Neural cell (in vitro differentiated cells): ENCODE data around the gene CHRNA4. TPM values are rescaled to one million over a fixed set of nuclear protein-coding genes. Genes with fewer than 3 reads are reported as not detected.

Source experiments
- H2AFZ ChIP-seq: fragments of 200-600, 300-800 bp; sonication (generic), shearing (Covaris generic); 2 replicates; pipeline ENCODE4 v1.6.0; 2014; ENCODE audit warnings: low read depth, mild to moderate bottlenecking, antibody characterized with exemption, low read length, moderate library complexity
- H3F3A ChIP-seq: fragments of 200-600 bp; shearing (Covaris generic); 2 replicates; pipeline ENCODE4 v1.6.1; 2016; ENCODE audit warnings: mild to moderate bottlenecking, moderate library complexity, mixed read lengths, antibody characterized with exemption, low read length; ENCODE audit not compliant: insufficient read depth, poor library complexity, severe bottlenecking
- H3K27ac ChIP-seq: fragments of 200-600, 300-800 bp; sonication (generic), shearing (Covaris generic); 2 replicates; pipeline ENCODE4 v1.5.1; 2014; ENCODE audit warnings: mild to moderate bottlenecking, low read length, moderate library complexity
- H3K27me3 ChIP-seq: fragments of 300-800, 200-600 bp; sonication (generic), shearing (Covaris generic); 2 replicates; pipeline ENCODE4 v1.6.0; 2014; ENCODE audit warnings: mild to moderate bottlenecking, low read depth, low read length, moderate library complexity; ENCODE audit not compliant: insufficient read depth
- H3K36me3 ChIP-seq: fragments of 300-800, 200-600 bp; sonication (generic), shearing (Covaris generic); 2 replicates; pipeline ENCODE4 v1.5.1; 2014; ENCODE audit warnings: mild to moderate bottlenecking, antibody characterized with exemption, low read length, moderate library complexity; ENCODE audit not compliant: insufficient read depth
- H3K4me2 ChIP-seq: fragments of 300-800, 200-600 bp; sonication (generic), shearing (Covaris generic); 2 replicates; pipeline ENCODE4 v1.6.0; 2014; ENCODE audit warnings: mild to moderate bottlenecking, low read length
- H3K4me3 ChIP-seq: fragments of 300-800, 200-600 bp; sonication (generic), shearing (Covaris generic); 2 replicates; pipeline ENCODE4 v1.5.1; 2014; ENCODE audit warnings: mild to moderate bottlenecking, low read length, moderate library complexity
- H3K79me2 ChIP-seq: fragments of 200-600 bp; shearing (Covaris generic); replicated peaks from 2 replicates; pipeline ENCODE4 v1.6.0; 2014; ENCODE audit warnings: mild to moderate bottlenecking, low read length, moderate library complexity; ENCODE audit not compliant: insufficient read depth
- H3K9ac ChIP-seq: fragments of 300-800, 200-600 bp; sonication (generic), shearing (Covaris generic); 2 replicates; pipeline ENCODE4 v1.6.1; 2016; ENCODE audit warnings: mild to moderate bottlenecking, low read length, mixed read lengths
- H3K9me2 ChIP-seq: fragments of 200-600 bp; shearing (Covaris generic); 2 replicates; pipeline ENCODE4 v1.6.1; 2016; ENCODE audit warnings: mild to moderate bottlenecking, low read length, mixed read lengths; ENCODE audit not compliant: insufficient read depth
- H3K9me3 ChIP-seq: fragments of 200-600, 300-800 bp; sonication (generic), shearing (Covaris generic); 2 replicates; pipeline ENCODE4 v1.6.1; 2016; ENCODE audit warnings: mild to moderate bottlenecking, mixed run types, low read length, moderate library complexity, mixed read lengths
- H4K20me1 ChIP-seq: fragments of 200-600 bp; shearing (Covaris generic); 2 replicates; pipeline ENCODE4 v1.6.1; 2016; ENCODE audit warnings: mild to moderate bottlenecking, mixed run types; ENCODE audit not compliant: insufficient read depth
- CTCF ChIP-seq: fragments of 450-650 bp; IDR thresholded peaks from 2 replicates; pipeline ENCODE4 v1.5.1; 2014; ENCODE audit warnings: antibody characterized with exemption, mild to moderate bottlenecking, moderate library complexity; ENCODE audit not compliant: poor library complexity, severe bottlenecking
- EP300 ChIP-seq: fragments of 450-650 bp; conservative IDR thresholded peaks from 2 replicates; pipeline ENCODE4 v1.6.1; 2014; ENCODE audit warnings: antibody characterized with exemption, mild to moderate bottlenecking, moderate library complexity; ENCODE audit not compliant: poor library complexity, severe bottlenecking
- EZH2 ChIP-seq: fragments of 200-600, 300-800 bp; shearing (Covaris generic), sonication (generic); IDR thresholded peaks from 2 replicates; pipeline ENCODE4 v1.6.1; 2014; ENCODE audit warnings: antibody characterized with exemption, low read length, borderline replicate concordance, mild to moderate bottlenecking; ENCODE audit not compliant: insufficient read depth, poor library complexity, severe bottlenecking
- MXI1 ChIP-seq: fragments of 450-650 bp; conservative IDR thresholded peaks from 2 replicates; pipeline ENCODE4 v1.6.1; 2014; ENCODE audit warnings: antibody characterized with exemption, mild to moderate bottlenecking; ENCODE audit not compliant: poor library complexity, severe bottlenecking
- POLR2AphosphoS5 ChIP-seq: IDR thresholded peaks from 2 replicates; pipeline ENCODE4 v1.6.1; 2012
- RAD21 ChIP-seq: fragments of 450-650 bp; conservative IDR thresholded peaks from 2 replicates; pipeline ENCODE4 v1.6.1; 2014; ENCODE audit warnings: antibody characterized with exemption, mild to moderate bottlenecking, moderate library complexity
- SMC3 ChIP-seq: fragments of 450-650 bp; conservative IDR thresholded peaks from 2 replicates; pipeline ENCODE4 v1.6.1; 2014; ENCODE audit warnings: antibody characterized with exemption, mild to moderate bottlenecking, moderate library complexity; ENCODE audit not compliant: poor library complexity
- TAF1 ChIP-seq: IDR thresholded peaks from 2 replicates; pipeline ENCODE4 v1.6.1; 2012; ENCODE audit warnings: low read depth
- polyA plus RNA-seq: library from polyadenylated mRNA; depleted of rRNA; stranded (reverse); fragments of >200 nt; gene quantifications from 2 replicates; pipeline ENCODE4 v1.2.3, GENCODE V29; 2014
- TF ChIP-seq, protein P1 (sequence below): IDR thresholded peaks from 2 replicates; pipeline ENCODE4 v1.6.1; 2012; ENCODE audit warnings: borderline replicate concordance

The CHRNA4 gene
- polyA plus RNA-seq, 1 donor from 2014 or later, result 6.8 TPM

DNA sequence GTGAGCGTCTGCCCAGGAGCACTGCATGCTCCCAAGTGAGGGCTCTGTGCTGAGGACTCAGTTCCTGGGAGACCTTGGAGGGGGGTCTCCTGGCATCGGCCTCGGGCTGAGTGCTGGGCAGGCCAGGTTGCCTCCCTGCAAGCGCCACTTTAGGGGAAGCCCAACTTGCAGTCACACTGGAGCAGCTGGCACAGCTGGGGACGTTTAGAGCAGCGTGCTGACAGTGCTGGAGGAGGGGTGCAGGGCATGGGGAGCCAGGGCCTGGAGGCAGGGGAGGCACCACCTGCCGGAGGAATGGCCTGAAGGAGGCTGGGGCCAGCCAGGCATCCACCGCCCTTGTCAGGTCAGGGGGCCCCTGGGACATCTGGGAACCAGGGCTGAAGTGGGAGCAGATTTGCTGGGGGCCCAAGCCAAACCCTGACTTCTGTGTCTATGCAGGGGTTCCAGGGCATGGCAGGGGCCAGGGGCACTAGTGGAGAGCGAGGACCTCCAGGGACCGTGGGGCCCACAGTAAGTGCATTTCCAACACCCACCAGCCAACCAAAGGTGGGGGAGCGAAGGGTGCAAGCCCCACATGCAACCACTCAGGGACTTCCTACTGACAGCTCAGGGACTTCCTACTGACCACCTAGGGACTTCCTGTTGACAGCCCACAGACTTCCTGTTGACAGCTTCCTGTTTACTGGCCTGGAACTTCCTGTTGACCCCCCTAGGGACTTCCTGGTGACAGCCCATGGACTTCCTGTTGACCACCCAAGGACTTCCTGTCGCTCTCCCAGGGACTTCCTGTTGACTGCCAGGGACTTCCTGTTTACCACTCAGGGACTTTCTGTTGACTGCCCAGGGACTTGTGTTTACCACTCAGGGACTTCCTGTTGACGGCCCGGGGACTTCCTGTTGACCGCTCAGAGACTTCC lies 34.6 kb downstream of the CHRNA4 start:
- no peaks in the 10 kb centered on the region for H3F3A ChIP-seq
- H4K20me1 ChIP-seq, result no peaks in the 10 kb centered on the region
- no peak overlapping the region for H3K4me3 ChIP-seq
- no peaks in the 10 kb centered on the region for H3K36me3 ChIP-seq
- no peaks in the 10 kb centered on the region for H3K9me2 ChIP-seq
- no peaks in the 10 kb centered on the region for H3K9me3 ChIP-seq
- H3K79me2 ChIP-seq, result no peaks in the 10 kb centered on the region
- H3K4me2 ChIP-seq, result no peak overlapping the region
- H3K9ac ChIP-seq, result no peak overlapping the region
- no peak for TF ChIP-seq EP300
- no peak for TF ChIP-seq TAF1
- no peak for TF ChIP-seq EZH2
- TF ChIP-seq SMC3, result no peak
- H3K27ac ChIP-seq, result no peak overlapping the region
- H2AFZ ChIP-seq, result no peak overlapping the region
- no peaks in the 10 kb centered on the region for H3K27me3 ChIP-seq

GRCh38 chr20:63325554-63326313 lies 35.4 kb downstream of the CHRNA4 start:
- Histone ChIP-seq H3K27me3 (no peaks in the 10 kb centered on the region), H3K4me3 (no peak overlapping the region), H3K27ac (no peak overlapping the region), H3K79me2 (no peaks in the 10 kb centered on the region), H3K9me2 (no peaks in the 10 kb centered on the region), H2AFZ (no peak overlapping the region), H3K9ac (no peak overlapping the region), H3K4me2 (no peak overlapping the region), H3F3A (no peaks in the 10 kb centered on the region), H3K9me3 (no peaks in the 10 kb centered on the region), H4K20me1 (no peaks in the 10 kb centered on the region), H3K36me3 (no peaks in the 10 kb centered on the region)
- TF ChIP-seq EP300 (no peak), POLR2AphosphoS5 (no peak), MXI1 (no peak), TAF1 (no peak), CTCF (no peak), EZH2 (no peak), SMC3 (no peak), RAD21 (no peak)
- TF ChIP-seq, protein P1, sequence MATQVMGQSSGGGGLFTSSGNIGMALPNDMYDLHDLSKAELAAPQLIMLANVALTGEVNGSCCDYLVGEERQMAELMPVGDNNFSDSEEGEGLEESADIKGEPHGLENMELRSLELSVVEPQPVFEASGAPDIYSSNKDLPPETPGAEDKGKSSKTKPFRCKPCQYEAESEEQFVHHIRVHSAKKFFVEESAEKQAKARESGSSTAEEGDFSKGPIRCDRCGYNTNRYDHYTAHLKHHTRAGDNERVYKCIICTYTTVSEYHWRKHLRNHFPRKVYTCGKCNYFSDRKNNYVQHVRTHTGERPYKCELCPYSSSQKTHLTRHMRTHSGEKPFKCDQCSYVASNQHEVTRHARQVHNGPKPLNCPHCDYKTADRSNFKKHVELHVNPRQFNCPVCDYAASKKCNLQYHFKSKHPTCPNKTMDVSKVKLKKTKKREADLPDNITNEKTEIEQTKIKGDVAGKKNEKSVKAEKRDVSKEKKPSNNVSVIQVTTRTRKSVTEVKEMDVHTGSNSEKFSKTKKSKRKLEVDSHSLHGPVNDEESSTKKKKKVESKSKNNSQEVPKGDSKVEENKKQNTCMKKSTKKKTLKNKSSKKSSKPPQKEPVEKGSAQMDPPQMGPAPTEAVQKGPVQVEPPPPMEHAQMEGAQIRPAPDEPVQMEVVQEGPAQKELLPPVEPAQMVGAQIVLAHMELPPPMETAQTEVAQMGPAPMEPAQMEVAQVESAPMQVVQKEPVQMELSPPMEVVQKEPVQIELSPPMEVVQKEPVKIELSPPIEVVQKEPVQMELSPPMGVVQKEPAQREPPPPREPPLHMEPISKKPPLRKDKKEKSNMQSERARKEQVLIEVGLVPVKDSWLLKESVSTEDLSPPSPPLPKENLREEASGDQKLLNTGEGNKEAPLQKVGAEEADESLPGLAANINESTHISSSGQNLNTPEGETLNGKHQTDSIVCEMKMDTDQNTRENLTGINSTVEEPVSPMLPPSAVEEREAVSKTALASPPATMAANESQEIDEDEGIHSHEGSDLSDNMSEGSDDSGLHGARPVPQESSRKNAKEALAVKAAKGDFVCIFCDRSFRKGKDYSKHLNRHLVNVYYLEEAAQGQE, result no peak
